Activated B cell treated with CpG ODN at 0.5 μM for 24 hours (primary cell): ENCODE results near the gene ANKS3. TPM values are rescaled to one million over a fixed set of nuclear protein-coding genes. Genes with fewer than 3 reads are reported as not detected.
A peak's percentile ranks its signal among the peaks of the same experiment; 100 is the strongest.

ENCODE experiments used
- ATAC-seq: fragments of 200-7000 bp; cut with Tn5 transposase; one replicate; pipeline ENCODE4 v1.10.0; 2021; ENCODE audit warnings: low read depth, mild to moderate bottlenecking, moderate library complexity
- CTCF ChIA-PET: fragments of 350-600 bp; sonication (Branson Sonifier 250); formaldehyde crosslinking; loops from one replicate; lab custom pipeline; 2021; ENCODE audit warnings: antibody characterized with exemption; lab: Charles Lee
- POLR2A ChIA-PET: fragments of 350-600 bp; sonication (Branson Sonifier 250); formaldehyde crosslinking; loops from one replicate; lab custom pipeline; 2021; ENCODE audit warnings: antibody characterized with exemption; lab: Charles Lee
- DNase-seq: peaks from one replicate; pipeline ENCODE4 v3.0.0; 2022
- H3K27ac Mint-ChIP-seq: one replicate; pipeline ENCODE4 v1.8.0; 2020; ENCODE audit warnings: mixed read lengths
- H3K27me3 Mint-ChIP-seq: one replicate; pipeline ENCODE4 v1.8.0; 2021; ENCODE audit warnings: mixed read lengths
- H3K36me3 Mint-ChIP-seq: one replicate; pipeline ENCODE4 v1.8.0; 2021; ENCODE audit warnings: low read depth, mixed read lengths
- H3K4me1 Mint-ChIP-seq: one replicate; pipeline ENCODE4 v1.8.0; 2021; ENCODE audit warnings: mixed read lengths
- H3K4me3 Mint-ChIP-seq: one replicate; pipeline ENCODE4 v1.8.0; 2020; ENCODE audit warnings: mild to moderate bottlenecking, mixed read lengths
- H3K9me3 Mint-ChIP-seq: one replicate; pipeline ENCODE4 v1.8.0; 2020; ENCODE audit warnings: mixed read lengths
- CTCF ChIP-seq: fragments of 200-600 bp; IDR thresholded peaks from one replicate; pipeline ENCODE4 v1.8.0; 2022; ENCODE audit warnings: antibody characterized with exemption, mild to moderate bottlenecking
- intact Hi-C: fragments of 100-400 bp; cut with micrococcal nuclease; formaldehyde crosslinking; loops from one replicate; pipeline ENCODE4 v1.15.1; 2024
- total RNA-seq: library from RNA; stranded (reverse); gene quantifications from 2 replicates; pipeline ENCODE4 v1.2.3, GENCODE V29; 2022

The ANKS3 gene
- total RNA-seq, 1 donor from 2014 or later = 21.9 TPM

GRCh38 chr16:4668313-4668960, 65.6 kb downstream of the ANKS3 start:
- no peak overlapping the region for H3K4me3 Mint-ChIP-seq
- TF ChIP-seq CTCF = no peak
- no peaks in the 10 kb centered on the region for H3K9me3 Mint-ChIP-seq
- ChIA-PET CTCF (no interaction called here), POLR2A (interaction anchor here (1.0 kb wide), 1 partner anchor 32 kb away, joined by 3 read pairs; no protein-coding TSS in a partner anchor)
- H3K4me1 Mint-ChIP-seq = peaks cover 20% of the 10 kb centered on the region
- no peak overlapping the region for H3K27ac Mint-ChIP-seq
- intact Hi-C loops = no loop called here
- H3K36me3 Mint-ChIP-seq = peaks cover 45% of the 10 kb centered on the region
- ATAC-seq (no peak), DNase-seq (no peak)
- no peaks in the 10 kb centered on the region for H3K27me3 Mint-ChIP-seq

- Mint-ChIP-seq H3K9me3 (no peaks in the 10 kb centered on the region), H3K36me3 (peaks cover 44% of the 10 kb centered on the region), H3K27me3 (no peaks in the 10 kb centered on the region), H3K27ac (no peak overlapping the region), H3K4me1 (peaks cover 24% of the 10 kb centered on the region), H3K4me3 (no peak overlapping the region)
- intact Hi-C loops = no loop called here
- ATAC-seq (no peak), DNase-seq (no peak)
- CTCF ChIA-PET = no interaction called here
- TF ChIP-seq CTCF = no peak
- POLR2A ChIA-PET = interaction anchor here (0.7 to 1.0 kb wide), 2 partner anchors 31 to 120 kb away, joined by 3 to 4 read pairs; no protein-coding TSS in a partner anchor
Observed at GRCh38 chr16:4667203-4667963, 66.7 kb downstream of the ANKS3 start.

- Mint-ChIP-seq H3K36me3 (peaks cover 40% of the 10 kb centered on the region), H3K27me3 (no peaks in the 10 kb centered on the region), H3K9me3 (no peaks in the 10 kb centered on the region), H3K4me1 (peaks cover 24% of the 10 kb centered on the region), H3K4me3 (no peak overlapping the region), H3K27ac (no peak overlapping the region)
- DNase-seq (no peak), ATAC-seq (no peak)
- intact Hi-C loops = no loop called here
- POLR2A ChIA-PET = no interaction called here
- no peak for TF ChIP-seq CTCF
- CTCF ChIA-PET = no interaction called here
Observed at GRCh38 chr16:4666537-4667202, 67.4 kb downstream of the ANKS3 start.

GRCh38 chr16:4664538-4665418, 69.3 kb downstream of the ANKS3 start:
- no peak for TF ChIP-seq CTCF
- ATAC-seq (peak; percentile 61), DNase-seq (no peak)
- ChIA-PET POLR2A (no interaction called here), CTCF (no interaction called here)
- Mint-ChIP-seq H3K27ac (peak overlapping the region; percentile 33), H3K36me3 (peaks cover 31% of the 10 kb centered on the region), H3K27me3 (no peaks in the 10 kb centered on the region), H3K4me3 (peak overlapping the region; percentile 32), H3K4me1 (peaks cover 24% of the 10 kb centered on the region), H3K9me3 (no peaks in the 10 kb centered on the region)
- intact Hi-C loops = no loop called here
